HepG2 (cell line): ENCODE results near the gene C6orf136. TPM values are rescaled to one million over a fixed set of nuclear protein-coding genes. Genes with fewer than 3 reads are reported as not detected.

Experiments
- FOXA3 ChIP-seq: IDR thresholded peaks from 2 replicates; pipeline ENCODE4 v1.6.1; 2016; ENCODE audit warnings: missing genetic modification reagents, missing compliant biosample characterization
- HOXA5 ChIP-seq: sonication (generic); formaldehyde crosslinking; IDR thresholded peaks from 2 replicates; pipeline ENCODE4 v1.4.0; 2020; ENCODE audit warnings: missing genetic modification reagents
- NCOR1 ChIP-seq: fragments of 200-600 bp; sonication (generic); IDR thresholded peaks from 2 replicates; pipeline ENCODE4 v1.7.0; 2017; ENCODE audit warnings: antibody characterized with exemption, low read length, borderline replicate concordance
- POLR2A ChIP-seq, 2 experiments: IDR thresholded peaks; 2 replicates each; pipeline ENCODE4 v1.6.1; 2011; ENCODE audit warnings: low read depth in 2 of 2, low read length in 2 of 2, mild to moderate bottlenecking in 1 of 2, moderate library complexity in 1 of 2; ENCODE audit not compliant: insufficient read depth in 1 of 2
- ZFYVE20 ChIP-seq: sonication (generic); formaldehyde crosslinking; IDR thresholded peaks from 2 replicates; pipeline ENCODE4 v1.8.0; 2023; ENCODE audit warnings: low read depth, mild to moderate bottlenecking, moderate library complexity, missing genetic modification reagents, borderline replicate concordance
- ZNF232 ChIP-seq: sonication (generic); formaldehyde crosslinking; IDR thresholded peaks from 2 replicates; pipeline ENCODE4 v1.4.0; 2020; ENCODE audit warnings: missing genetic modification reagents, borderline replicate concordance
- ZNF350 ChIP-seq: sonication (generic); formaldehyde crosslinking; IDR thresholded peaks from 2 replicates; pipeline ENCODE4 v1.4.0; 2020; ENCODE audit warnings: mild to moderate bottlenecking, low read depth, missing genetic modification reagents, borderline replicate concordance
- ZNF660 ChIP-seq: sonication (generic); formaldehyde crosslinking; IDR thresholded peaks from 2 replicates; pipeline ENCODE4 v1.5.1; 2020; ENCODE audit warnings: mild to moderate bottlenecking, low read depth, missing genetic modification reagents, borderline replicate concordance
- ZNF816 ChIP-seq: sonication (generic); formaldehyde crosslinking; IDR thresholded peaks from 2 replicates; pipeline ENCODE4 v1.8.0; 2022; ENCODE audit warnings: missing genetic modification reagents, mild to moderate bottlenecking, borderline replicate concordance
- ZSCAN9 ChIP-seq: IDR thresholded peaks from 2 replicates; pipeline ENCODE4 v1.6.1; 2016; ENCODE audit warnings: borderline replicate concordance
- polyA plus RNA-seq, 8 experiments: library from polyadenylated mRNA; depleted of rRNA in 3 of 8; stranded (reverse) in 7 of 8; unstranded in 1 of 8; fragments of >200 nt; fragmentation: Illumina TruSeq in 4 of 8; extraction: Trizol in 4 of 8; gene quantifications; 2 replicates each; pipeline versions ENCODE4 v1.2.1 to v1.2.3, GENCODE V29; 2011 to 2016; ENCODE audit warnings: low read depth in 4 of 8, missing spikeins in 1 of 8, mixed read lengths in 1 of 8; ENCODE audit not compliant: insufficient read depth in 1 of 8
- total RNA-seq, 5 experiments: library from RNA; depleted of rRNA; stranded (reverse); fragments of >200 nt; fragmentation: Illumina TruSeq; extraction: Trizol; gene quantifications; 2 replicates each; pipeline ENCODE4 v1.2.3, GENCODE V29; 2016; ENCODE audit warnings: low read depth in 1 of 5
- TF ChIP-seq, protein P1 (sequence below), 2 experiments: sonication (generic) in 1 of 2; formaldehyde crosslinking in 1 of 2; IDR thresholded peaks; 2 replicates each; pipeline versions ENCODE4 v1.4.0 to v1.6.1; 2016 to 2020; ENCODE audit warnings: borderline replicate concordance in 1 of 2, low read depth in 1 of 2, mild to moderate bottlenecking in 1 of 2, missing genetic modification reagents in 1 of 2
- TF ChIP-seq, protein P2 (sequence below): IDR thresholded peaks from 2 replicates; pipeline ENCODE4 v1.6.1; 2012; ENCODE audit warnings: low read depth, low read length, improper control_type of control experiment
- TF ChIP-seq, protein P3 (sequence below): sonication (generic); formaldehyde crosslinking; conservative IDR thresholded peaks from 2 replicates; pipeline ENCODE4 v1.8.0; 2022; ENCODE audit warnings: missing genetic modification reagents
- TF ChIP-seq, protein P4 (sequence below): sonication (generic); formaldehyde crosslinking; IDR thresholded peaks from 2 replicates; pipeline ENCODE4 v1.5.0; 2020; ENCODE audit warnings: mild to moderate bottlenecking, missing genetic modification reagents
- TF ChIP-seq, protein P5 (sequence below): sonication (generic); formaldehyde crosslinking; IDR thresholded peaks from 2 replicates; pipeline ENCODE4 v1.4.0; 2020; ENCODE audit warnings: missing genetic modification reagents

C6orf136 gene
- total and polyA plus RNA-seq, 2 of the 13 experiments (the other 11 are each of a cell fraction or from before 2014, with no cell fraction given) = 12.0 to 26.2 TPM

DNA sequence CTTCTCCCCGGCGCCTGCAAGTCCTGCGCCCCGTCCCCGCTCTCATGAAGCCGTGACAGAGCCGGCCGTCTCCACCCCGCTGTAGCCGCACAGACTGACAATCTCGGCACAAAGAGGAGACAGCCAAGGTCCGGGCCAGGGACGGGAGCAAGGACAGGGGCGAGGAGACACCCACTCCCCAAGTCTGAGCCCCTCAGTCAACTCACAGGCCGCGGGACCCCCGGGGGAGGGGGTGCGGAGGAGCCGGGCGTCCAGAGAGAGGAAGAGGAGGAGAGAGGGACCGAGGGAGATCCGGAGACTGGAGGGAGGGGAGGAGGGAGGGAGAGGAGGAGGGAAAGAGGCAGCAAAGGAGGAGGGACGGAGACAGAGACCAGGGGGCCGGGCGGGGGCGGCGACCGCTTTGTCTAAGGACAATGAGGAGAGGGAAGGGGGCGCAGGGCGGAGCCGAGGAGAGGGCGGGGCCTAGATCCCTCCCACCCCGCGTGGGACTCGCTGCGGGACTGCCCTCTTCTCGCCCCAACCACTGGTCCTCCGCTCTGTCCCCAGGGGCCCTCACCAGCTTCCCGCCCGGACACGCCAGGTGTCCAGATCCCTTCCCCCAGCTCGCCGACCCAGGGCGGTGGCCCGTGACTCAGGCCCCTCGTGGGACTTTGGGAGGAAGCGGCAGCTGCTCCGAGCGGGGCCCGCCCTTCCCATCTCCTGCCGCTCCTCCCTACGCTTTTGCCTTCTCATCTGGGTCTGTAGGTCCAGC, 40.1 kb downstream of the C6orf136 start (continued):
- TF ChIP-seq, protein P1, sequence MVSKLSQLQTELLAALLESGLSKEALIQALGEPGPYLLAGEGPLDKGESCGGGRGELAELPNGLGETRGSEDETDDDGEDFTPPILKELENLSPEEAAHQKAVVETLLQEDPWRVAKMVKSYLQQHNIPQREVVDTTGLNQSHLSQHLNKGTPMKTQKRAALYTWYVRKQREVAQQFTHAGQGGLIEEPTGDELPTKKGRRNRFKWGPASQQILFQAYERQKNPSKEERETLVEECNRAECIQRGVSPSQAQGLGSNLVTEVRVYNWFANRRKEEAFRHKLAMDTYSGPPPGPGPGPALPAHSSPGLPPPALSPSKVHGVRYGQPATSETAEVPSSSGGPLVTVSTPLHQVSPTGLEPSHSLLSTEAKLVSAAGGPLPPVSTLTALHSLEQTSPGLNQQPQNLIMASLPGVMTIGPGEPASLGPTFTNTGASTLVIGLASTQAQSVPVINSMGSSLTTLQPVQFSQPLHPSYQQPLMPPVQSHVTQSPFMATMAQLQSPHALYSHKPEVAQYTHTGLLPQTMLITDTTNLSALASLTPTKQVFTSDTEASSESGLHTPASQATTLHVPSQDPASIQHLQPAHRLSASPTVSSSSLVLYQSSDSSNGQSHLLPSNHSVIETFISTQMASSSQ (IDR thresholded peaks at IDR 0.05; ENCODE audit: low read depth) = no peak
- TF ChIP-seq, protein P1 (CRISPR knock-in tag; IDR thresholded peaks at IDR 0.05; ENCODE audit: borderline replicate concordance) = no peak
- TF ChIP-seq ZNF232 (CRISPR knock-in tag) (0 out of 2 replicates have a peak, but pooled peaks have one; percentile 7), ZNF816 (CRISPR knock-in tag) (no peak), ZNF350 (CRISPR knock-in tag) (0 out of 2 replicates have a peak, but pooled peaks have one; percentile 32), ZSCAN9 (CRISPR knock-in tag) (no peak; the same call in 1 of the 2 replicates), NCOR1 (no peak), HOXA5 (CRISPR knock-in tag) (no peak), POLR2A (IDR thresholded peaks at IDR 0.05; ENCODE audit: insufficient read depth in 1 of 2, low read depth in 2 of 2, low read length in 2 of 2) (peak in 1 of 2 experiments; percentile 67; a peak in 3 of 4 replicates), FOXA3 (CRISPR knock-in tag) (no peak), ZNF660 (CRISPR knock-in tag) (no peak), ZFYVE20 (CRISPR knock-in tag) (no peak)
- TF ChIP-seq, protein P2, sequence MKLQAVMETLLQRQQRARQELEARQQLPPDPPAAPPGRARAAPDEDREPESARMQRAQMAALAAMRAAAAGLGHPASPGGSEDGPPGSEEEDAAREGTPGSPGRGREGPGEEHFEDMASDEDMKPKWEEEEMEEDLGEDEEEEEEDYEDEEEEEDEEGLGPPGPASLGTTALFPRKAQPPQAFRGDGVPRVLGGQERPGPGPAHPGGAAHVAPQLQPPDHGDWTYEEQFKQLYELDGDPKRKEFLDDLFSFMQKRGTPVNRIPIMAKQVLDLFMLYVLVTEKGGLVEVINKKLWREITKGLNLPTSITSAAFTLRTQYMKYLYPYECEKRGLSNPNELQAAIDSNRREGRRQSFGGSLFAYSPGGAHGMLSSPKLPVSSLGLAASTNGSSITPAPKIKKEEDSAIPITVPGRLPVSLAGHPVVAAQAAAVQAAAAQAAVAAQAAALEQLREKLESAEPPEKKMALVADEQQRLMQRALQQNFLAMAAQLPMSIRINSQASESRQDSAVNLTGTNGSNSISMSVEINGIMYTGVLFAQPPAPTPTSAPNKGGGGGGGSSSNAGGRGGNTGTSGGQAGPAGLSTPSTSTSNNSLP = no peak
- TF ChIP-seq, protein P3, sequence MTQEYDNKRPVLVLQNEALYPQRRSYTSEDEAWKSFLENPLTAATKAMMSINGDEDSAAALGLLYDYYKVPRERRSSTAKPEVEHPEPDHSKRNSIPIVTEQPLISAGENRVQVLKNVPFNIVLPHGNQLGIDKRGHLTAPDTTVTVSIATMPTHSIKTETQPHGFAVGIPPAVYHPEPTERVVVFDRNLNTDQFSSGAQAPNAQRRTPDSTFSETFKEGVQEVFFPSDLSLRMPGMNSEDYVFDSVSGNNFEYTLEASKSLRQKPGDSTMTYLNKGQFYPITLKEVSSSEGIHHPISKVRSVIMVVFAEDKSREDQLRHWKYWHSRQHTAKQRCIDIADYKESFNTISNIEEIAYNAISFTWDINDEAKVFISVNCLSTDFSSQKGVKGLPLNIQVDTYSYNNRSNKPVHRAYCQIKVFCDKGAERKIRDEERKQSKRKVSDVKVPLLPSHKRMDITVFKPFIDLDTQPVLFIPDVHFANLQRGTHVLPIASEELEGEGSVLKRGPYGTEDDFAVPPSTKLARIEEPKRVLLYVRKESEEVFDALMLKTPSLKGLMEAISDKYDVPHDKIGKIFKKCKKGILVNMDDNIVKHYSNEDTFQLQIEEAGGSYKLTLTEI (CRISPR knock-in tag) = no peak
- TF ChIP-seq, protein P4, sequence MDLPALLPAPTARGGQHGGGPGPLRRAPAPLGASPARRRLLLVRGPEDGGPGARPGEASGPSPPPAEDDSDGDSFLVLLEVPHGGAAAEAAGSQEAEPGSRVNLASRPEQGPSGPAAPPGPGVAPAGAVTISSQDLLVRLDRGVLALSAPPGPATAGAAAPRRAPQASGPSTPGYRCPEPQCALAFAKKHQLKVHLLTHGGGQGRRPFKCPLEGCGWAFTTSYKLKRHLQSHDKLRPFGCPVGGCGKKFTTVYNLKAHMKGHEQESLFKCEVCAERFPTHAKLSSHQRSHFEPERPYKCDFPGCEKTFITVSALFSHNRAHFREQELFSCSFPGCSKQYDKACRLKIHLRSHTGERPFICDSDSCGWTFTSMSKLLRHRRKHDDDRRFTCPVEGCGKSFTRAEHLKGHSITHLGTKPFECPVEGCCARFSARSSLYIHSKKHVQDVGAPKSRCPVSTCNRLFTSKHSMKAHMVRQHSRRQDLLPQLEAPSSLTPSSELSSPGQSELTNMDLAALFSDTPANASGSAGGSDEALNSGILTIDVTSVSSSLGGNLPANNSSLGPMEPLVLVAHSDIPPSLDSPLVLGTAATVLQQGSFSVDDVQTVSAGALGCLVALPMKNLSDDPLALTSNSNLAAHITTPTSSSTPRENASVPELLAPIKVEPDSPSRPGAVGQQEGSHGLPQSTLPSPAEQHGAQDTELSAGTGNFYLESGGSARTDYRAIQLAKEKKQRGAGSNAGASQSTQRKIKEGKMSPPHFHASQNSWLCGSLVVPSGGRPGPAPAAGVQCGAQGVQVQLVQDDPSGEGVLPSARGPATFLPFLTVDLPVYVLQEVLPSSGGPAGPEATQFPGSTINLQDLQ (CRISPR knock-in tag) = no peak
- TF ChIP-seq, protein P5, sequence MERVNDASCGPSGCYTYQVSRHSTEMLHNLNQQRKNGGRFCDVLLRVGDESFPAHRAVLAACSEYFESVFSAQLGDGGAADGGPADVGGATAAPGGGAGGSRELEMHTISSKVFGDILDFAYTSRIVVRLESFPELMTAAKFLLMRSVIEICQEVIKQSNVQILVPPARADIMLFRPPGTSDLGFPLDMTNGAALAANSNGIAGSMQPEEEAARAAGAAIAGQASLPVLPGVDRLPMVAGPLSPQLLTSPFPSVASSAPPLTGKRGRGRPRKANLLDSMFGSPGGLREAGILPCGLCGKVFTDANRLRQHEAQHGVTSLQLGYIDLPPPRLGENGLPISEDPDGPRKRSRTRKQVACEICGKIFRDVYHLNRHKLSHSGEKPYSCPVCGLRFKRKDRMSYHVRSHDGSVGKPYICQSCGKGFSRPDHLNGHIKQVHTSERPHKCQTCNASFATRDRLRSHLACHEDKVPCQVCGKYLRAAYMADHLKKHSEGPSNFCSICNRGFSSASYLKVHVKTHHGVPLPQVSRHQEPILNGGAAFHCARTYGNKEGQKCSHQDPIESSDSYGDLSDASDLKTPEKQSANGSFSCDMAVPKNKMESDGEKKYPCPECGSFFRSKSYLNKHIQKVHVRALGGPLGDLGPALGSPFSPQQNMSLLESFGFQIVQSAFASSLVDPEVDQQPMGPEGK (CRISPR knock-in tag) = peak; percentile 71
